OCI-LY7 (cell line): ENCODE results near the gene GLI3. TPM values are rescaled to one million over a fixed set of nuclear protein-coding genes. Genes with fewer than 3 reads are reported as not detected.

ENCODE experiments used
- BruUV-seq: library from RNA; stranded (reverse); fragments of 400-500 nt; replicated peaks from 2 replicates; lab custom pipeline; 2021; lab: Mats Ljungman, UMichigan
- CTCF ChIA-PET: fragments of 300-600 bp; sonication (Branson Sonifier 250); formaldehyde crosslinking; loops from one replicate; lab custom pipeline; 2022; ENCODE audit warnings: antibody characterized with exemption; ENCODE audit not compliant: unreplicated experiment; lab: Charles Lee
- POLR2A ChIA-PET: fragments of 300-600 bp; sonication (Branson Sonifier 250); formaldehyde crosslinking; loops from one replicate; lab custom pipeline; 2022; ENCODE audit warnings: antibody characterized with exemption; lab: Charles Lee
- DNase-seq: peaks from one replicate; pipeline ENCODE4 v3.0.0-alpha.2; 2015; ENCODE audit warnings: low spot score
- H2AFZ ChIP-seq: fragments of 200-600 bp; sonication (generic), shearing (Covaris generic); 2 replicates; pipeline ENCODE4 v1.6.1; 2014; ENCODE audit warnings: mild to moderate bottlenecking, antibody characterized with exemption, low read length, moderate library complexity
- H3K27ac ChIP-seq: fragments of 200-600 bp; sonication (generic); 2 replicates; pipeline ENCODE4 v1.5.1; 2014; ENCODE audit warnings: mixed run types, low read depth, mild to moderate bottlenecking, moderate library complexity, low read length, inconsistent platforms; ENCODE audit not compliant: poor library complexity, severe bottlenecking
- H3K36me3 ChIP-seq: fragments of 200-600 bp; sonication (generic); 2 replicates; pipeline ENCODE4 v1.6.1; 2014; ENCODE audit warnings: mild to moderate bottlenecking, antibody characterized with exemption, low read length, moderate library complexity, mixed read lengths; ENCODE audit not compliant: insufficient read depth
- H3K4me1 ChIP-seq: fragments of 200-600 bp; sonication (generic); 2 replicates; pipeline ENCODE4 v1.5.1; 2014; ENCODE audit warnings: mild to moderate bottlenecking, low read length; ENCODE audit not compliant: insufficient read depth, poor library complexity, severe bottlenecking
- H3K4me2 ChIP-seq: fragments of 200-600 bp; sonication (generic); 2 replicates; pipeline ENCODE4 v1.6.1; 2014; ENCODE audit warnings: mild to moderate bottlenecking, low read length
- H3K4me3 ChIP-seq: fragments of 200-600 bp; sonication (generic); 2 replicates; pipeline ENCODE4 v1.5.1; 2014; ENCODE audit warnings: mild to moderate bottlenecking, low read depth, low read length; ENCODE audit not compliant: poor library complexity, severe bottlenecking
- H3K79me2 ChIP-seq: fragments of 200-600 bp; sonication (generic); 2 replicates; pipeline ENCODE4 v1.6.1; 2016; ENCODE audit warnings: low read depth, mild to moderate bottlenecking, low read length, moderate library complexity, mixed read lengths; ENCODE audit not compliant: insufficient read depth
- H3K9me2 ChIP-seq: fragments of 200-600 bp; sonication (generic); 2 replicates; pipeline ENCODE4 v1.6.1; 2016; ENCODE audit warnings: mild to moderate bottlenecking, low read length, mixed read lengths; ENCODE audit not compliant: insufficient read depth
- H3K9me3 ChIP-seq: fragments of 200-600 bp; sonication (generic); 2 replicates; pipeline ENCODE4 v1.6.1; 2014; ENCODE audit warnings: mild to moderate bottlenecking, mixed run types, low read length, mixed read lengths
- H4K20me1 ChIP-seq: fragments of 200-600 bp; sonication (generic); 2 replicates; pipeline ENCODE4 v1.6.1; 2014; ENCODE audit warnings: mild to moderate bottlenecking, antibody characterized with exemption, low read length, moderate library complexity, mixed read lengths; ENCODE audit not compliant: insufficient read depth
- CTCF ChIP-seq: fragments of 200-600 bp; sonication (generic); conservative IDR thresholded peaks from 2 replicates; pipeline ENCODE4 v1.5.1; 2014; ENCODE audit warnings: mild to moderate bottlenecking, antibody characterized with exemption, low read length, moderate library complexity, mixed read lengths
- EZH2phosphoT487 ChIP-seq: fragments of 200-600 bp; sonication (generic); IDR thresholded peaks from 2 replicates; pipeline ENCODE4 v1.6.1; 2018; ENCODE audit warnings: low read depth, borderline replicate concordance, mild to moderate bottlenecking, mixed run types, antibody characterized with exemption, low read length, moderate library complexity, mixed read lengths
- intact Hi-C: fragments of 100-400 bp; cut with micrococcal nuclease; formaldehyde crosslinking; loops from one replicate; pipeline ENCODE4 v1.10.0; 2022; ENCODE audit not compliant: unreplicated experiment
- total RNA-seq, 2 experiments: library from RNA; depleted of rRNA in 1 of 2; stranded (reverse); fragments of >200 nt in 1 of 2; shearing (Covaris generic) in 1 of 2; gene quantifications; 2 replicates each; pipeline ENCODE4 v1.2.3, GENCODE V29; 2014 to 2022

The GLI3 gene
- total RNA-seq, 2 experiments from 2014 or later = not detected

- no peaks in the 10 kb centered on the region for H3K9me3 ChIP-seq
- TF ChIP-seq CTCF (peak; percentile 42; the same call in 1 of the 2 replicates), EZH2phosphoT487 (no peak)
- H2AFZ ChIP-seq = no peak overlapping the region
- intact Hi-C loops = no loop called here
- H3K4me1 ChIP-seq = peaks cover 4% of the 10 kb centered on the region
- H3K4me3 ChIP-seq = no peak overlapping the region
- H3K27ac ChIP-seq = no peak overlapping the region
- BruUV-seq = no TSS peak
- no peak for DNase-seq
- POLR2A ChIA-PET = no interaction called here
- CTCF ChIA-PET = no interaction called here
- H3K4me2 ChIP-seq = no peak overlapping the region
- no peaks in the 10 kb centered on the region for H4K20me1 ChIP-seq
- H3K79me2 ChIP-seq = no peaks in the 10 kb centered on the region
- H3K9me2 ChIP-seq = no peaks in the 10 kb centered on the region
- H3K36me3 ChIP-seq = no peaks in the 10 kb centered on the region
These were observed 139.3 kb downstream of the GLI3 start for GRCh38 chr7:42097752-42098151.

GRCh38 chr7:42096681-42097561, 140.1 kb downstream of the GLI3 start:
- Histone ChIP-seq H3K79me2 (no peaks in the 10 kb centered on the region), H3K9me2 (no peaks in the 10 kb centered on the region), H3K4me2 (no peak overlapping the region), H3K9me3 (no peaks in the 10 kb centered on the region), H2AFZ (no peak overlapping the region), H4K20me1 (no peaks in the 10 kb centered on the region), H3K4me1 (peaks cover 4% of the 10 kb centered on the region), H3K36me3 (no peaks in the 10 kb centered on the region), H3K4me3 (no peak overlapping the region), H3K27ac (no peak overlapping the region)
- intact Hi-C loops = no loop called here
- no peak for DNase-seq
- POLR2A ChIA-PET = no interaction called here
- CTCF ChIA-PET = no interaction called here
- no TSS peak for BruUV-seq
- TF ChIP-seq CTCF (no peak), EZH2phosphoT487 (no peak)

- ChIA-PET CTCF (no interaction called here), POLR2A (no interaction called here)
- Histone ChIP-seq H3K79me2 (no peaks in the 10 kb centered on the region), H3K9me3 (no peaks in the 10 kb centered on the region), H3K27ac (no peak overlapping the region), H3K4me2 (no peak overlapping the region), H3K36me3 (no peaks in the 10 kb centered on the region), H3K4me1 (peaks cover 4% of the 10 kb centered on the region), H3K9me2 (no peaks in the 10 kb centered on the region), H4K20me1 (no peaks in the 10 kb centered on the region), H3K4me3 (no peak overlapping the region), H2AFZ (no peak overlapping the region)
- no TSS peak for BruUV-seq
- intact Hi-C loops = no loop called here
- no peak for DNase-seq
- TF ChIP-seq CTCF (no peak), EZH2phosphoT487 (no peak)
These were observed 140.7 kb downstream of the GLI3 start for GRCh38 chr7:42096268-42096667.
